Endothelial cell of umbilical vein (primary cell): ENCODE results near the gene PNKD.

Source experiments
- CTCF ChIP-seq, 2 donors: IDR thresholded peaks; 1 replicate in 1 of 2; 2 replicates in 1 of 2; pipeline ENCODE4 v1.5.1; 2011; ENCODE audit warnings: low read length in 2 of 2, mild to moderate bottlenecking in 2 of 2, moderate library complexity in 2 of 2, control low read depth in 1 of 2, inconsistent platforms in 1 of 2, low read depth in 1 of 2; ENCODE audit not compliant: insufficient read depth in 1 of 2; ENCODE audit errors: extremely low read depth in 1 of 2
- EZH2 ChIP-seq: IDR thresholded peaks from 2 replicates; pipeline ENCODE4 v1.6.1; 2012; ENCODE audit warnings: borderline replicate concordance, low read depth, mild to moderate bottlenecking, moderate library complexity, low read length, inconsistent platforms; ENCODE audit not compliant: severe bottlenecking
- POLR2A ChIP-seq: IDR thresholded peaks from 2 replicates; pipeline ENCODE4 v1.6.1; 2012; ENCODE audit warnings: low read depth, mild to moderate bottlenecking, control low read depth, low read length

DNA sequence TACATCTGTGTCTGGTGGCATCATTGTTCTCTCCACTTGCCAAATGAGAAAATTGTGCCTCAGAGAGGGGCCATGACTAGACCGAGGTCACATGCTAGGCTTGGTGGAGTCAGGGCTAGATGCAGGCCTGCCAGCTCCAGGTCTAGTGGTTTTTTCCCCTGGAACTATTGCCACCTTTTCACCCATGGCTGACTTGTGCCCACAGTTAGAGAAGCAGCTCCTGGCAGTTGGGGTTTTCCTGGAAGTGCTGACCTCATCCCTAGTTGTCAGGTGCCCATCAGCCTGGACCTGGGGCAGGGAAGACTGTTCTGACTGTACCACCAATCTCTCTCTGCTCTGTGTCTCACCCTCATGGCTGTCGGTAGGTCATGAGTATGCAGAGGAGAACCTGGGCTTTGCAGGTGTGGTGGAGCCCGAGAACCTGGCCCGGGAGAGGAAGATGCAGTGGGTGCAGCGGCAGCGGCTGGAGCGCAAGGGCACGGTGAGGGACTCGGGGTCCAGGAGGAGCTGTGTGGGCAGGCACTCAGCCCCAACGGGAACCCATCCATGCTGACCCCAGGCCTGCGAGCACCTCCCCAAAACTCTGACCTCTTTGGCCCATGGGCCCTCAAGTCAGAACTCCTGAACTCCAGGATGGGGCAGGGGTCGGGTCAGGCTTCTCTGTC is 73.9 kb downstream of the PNKD start:
- TF ChIP-seq CTCF (IDR thresholded peaks at IDR 0.05; ENCODE audit: extremely low read depth in 1 of 2, insufficient read depth in 1 of 2, low read depth in 1 of 2, low read length in 2 of 2) (no peak), EZH2 (no peak), POLR2A (no peak)
